ENCODE data around the gene PIK3AP1.
"Not testable (repeated sequence)": the region's sequence is repeated elsewhere in the genome, so short reads cannot be mapped to it uniquely, and the experiment has no call there.

The PIK3AP1 gene

GRCh38 chr10:96721207-96721572, 876 bp upstream of the PIK3AP1 start:
- no peak for DNase-seq (ENCODE audit: low read depth)

- DNase-seq (ENCODE audit: low read depth), result no peak
Measured at GRCh38 chr10:96719850-96720421, 378 bp downstream of the PIK3AP1 start.

GRCh38 chr10:96719200-96719599, 1.1 kb downstream of the PIK3AP1 start:
- no peak for DNase-seq (ENCODE audit: low read depth)

- DNase-seq (ENCODE audit: low read depth), result no peak
Measured at GRCh38 chr10:96718304-96718990, 1.9 kb downstream of the PIK3AP1 start.

GRCh38 chr10:96716390-96716789, 3.9 kb downstream of the PIK3AP1 start:
- DNase-seq (ENCODE audit: low read depth), result no peak

- DNase-seq (ENCODE audit: low read depth), result no peak
Measured at GRCh38 chr10:96714746-96715255, 5.5 kb downstream of the PIK3AP1 start.

GRCh38 chr10:96714031-96714590, 6.2 kb downstream of the PIK3AP1 start:
- DNase-seq (ENCODE audit: low read depth), result no peak

- no peak for DNase-seq (ENCODE audit: low read depth)
Measured at GRCh38 chr10:96712662-96713271, 7.5 kb downstream of the PIK3AP1 start.

GRCh38 chr10:96711048-96711728, 9.1 kb downstream of the PIK3AP1 start:
- no peak for DNase-seq (ENCODE audit: low read depth)

GRCh38 chr10:96709525-96709924, 10.8 kb downstream of the PIK3AP1 start:
- no peak for DNase-seq (ENCODE audit: low read depth)

GRCh38 chr10:96708996-96709395, 11.3 kb downstream of the PIK3AP1 start:
- no peak for DNase-seq (ENCODE audit: low read depth)

GRCh38 chr10:96708456-96708855, 11.9 kb downstream of the PIK3AP1 start:
- no peak for DNase-seq (ENCODE audit: low read depth)

GRCh38 chr10:96706331-96706853, 13.9 kb downstream of the PIK3AP1 start:
- DNase-seq (ENCODE audit: low read depth), result no peak

GRCh38 chr10:96705134-96705533, 15.2 kb downstream of the PIK3AP1 start:
- DNase-seq (ENCODE audit: low read depth), result no peak

GRCh38 chr10:96704563-96704962, 15.8 kb downstream of the PIK3AP1 start:
- no peak for DNase-seq (ENCODE audit: low read depth)

- DNase-seq (ENCODE audit: low read depth), result no peak
Measured at GRCh38 chr10:96703358-96703757, 17.0 kb downstream of the PIK3AP1 start.

- no peak for DNase-seq (ENCODE audit: low read depth)
Measured at GRCh38 chr10:96701265-96701664, 19.0 kb downstream of the PIK3AP1 start.

- no peak for DNase-seq (ENCODE audit: low read depth)
Measured at GRCh38 chr10:96700374-96701099, 19.8 kb downstream of the PIK3AP1 start.

- DNase-seq (ENCODE audit: low read depth), result no peak
Measured at GRCh38 chr10:96699613-96700012, 20.7 kb downstream of the PIK3AP1 start.

GRCh38 chr10:96698305-96698704, 22.0 kb downstream of the PIK3AP1 start:
- not testable (repeated sequence) for DNase-seq (ENCODE audit: low read depth)

GRCh38 chr10:96697438-96697837, 22.9 kb downstream of the PIK3AP1 start:
- DNase-seq (ENCODE audit: low read depth), result no peak

Data from HS-27A (cell line).